Measurements from ENCODE around the gene WWTR1.

DNA sequence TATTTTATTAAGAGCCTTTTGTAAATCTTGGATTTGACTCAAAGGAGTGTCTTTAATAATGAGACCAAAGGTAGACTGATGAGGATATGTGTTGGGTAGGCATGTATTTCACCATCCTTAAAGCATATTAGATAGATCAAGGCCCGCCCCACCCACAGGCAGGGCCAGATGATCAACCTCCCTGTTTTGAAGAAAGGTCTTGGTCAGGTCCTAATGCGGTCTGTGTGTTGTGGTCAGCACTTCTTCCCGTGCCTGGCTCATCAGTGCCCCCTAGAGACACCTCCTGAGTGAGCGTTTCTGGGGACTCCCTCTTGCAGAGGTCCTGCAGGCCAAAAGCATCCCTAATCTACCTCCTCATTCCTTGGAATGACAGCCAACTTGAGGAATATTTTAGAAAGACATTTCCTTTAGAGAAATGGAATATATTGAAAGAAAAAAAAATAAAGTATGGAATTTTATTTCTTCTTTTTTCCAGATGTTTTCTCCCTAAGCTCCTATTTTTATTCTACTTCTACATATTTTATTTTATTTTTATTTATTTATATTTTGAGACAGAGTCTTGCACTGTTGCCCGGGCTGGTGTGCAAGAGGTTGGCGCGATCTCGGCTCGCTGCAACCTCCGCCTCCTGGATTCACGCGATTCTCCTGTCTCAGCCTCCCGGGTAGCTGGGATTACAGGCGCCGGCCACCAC, 177.4 kb downstream of the WWTR1 start:
- TF ChIP-seq CTCF (IDR thresholded peaks at IDR 0.05) (peak; percentile 69 to 79 (median 73)), POLR2A (IDR thresholded peaks at IDR 0.05) (no peak)

Measured in uterus (tissue), 2 donors.